Stimulated activated CD4-positive, alpha-beta T cell treated with anti-CD3 and anti-CD28 coated beads, TNF-alpha, amount 100 ng/mL, for 48 hours (primary cell): ENCODE measurements around the gene RPLP2.

Experiments
- DNase-seq, 3 donors: peaks; one replicate each; pipeline ENCODE4 v3.0.0-alpha.2; 2020; ENCODE audit warnings: low read depth in 3 of 3

The RPLP2 gene

GRCh38 chr11:809287-810039 lies at the start of gene RPLP2:
Gene RPLP2, plus strand, starts transcription at chr11:809967. Its CDS starts 268 bp downstream, at chr11:810235.
- peak; percentile 96 to 97 (median 97) for DNase-seq

GRCh38 chr11:760236-760635 lies 49.5 kb upstream of the RPLP2 start:
- no peak for DNase-seq

- DNase-seq: no peak
Measured at GRCh38 chr11:761526-762108, 48.1 kb upstream of the RPLP2 start.

- no peak for DNase-seq
Measured at GRCh38 chr11:762421-763072, 47.2 kb upstream of the RPLP2 start.

- DNase-seq: no peak
Measured at GRCh38 chr11:763073-763463, 46.7 kb upstream of the RPLP2 start.

GRCh38 chr11:763549-764321 lies 46.0 kb upstream of the RPLP2 start:
- no peak for DNase-seq

GRCh38 chr11:764322-765024 lies 45.3 kb upstream of the RPLP2 start:
- DNase-seq: no peak

- DNase-seq: peak in 1 of 3 donors; percentile 47
Measured at GRCh38 chr11:765025-765801, 44.6 kb upstream of the RPLP2 start.

- DNase-seq: no peak
Measured at GRCh38 chr11:765802-766091, 44.0 kb upstream of the RPLP2 start.

- DNase-seq: no peak
Measured at GRCh38 chr11:766106-766935, 43.4 kb upstream of the RPLP2 start.

- DNase-seq: no peak
Measured at GRCh38 chr11:766936-767210, 42.9 kb upstream of the RPLP2 start.

- DNase-seq: no peak
Measured at GRCh38 chr11:767238-767637, 42.5 kb upstream of the RPLP2 start.

GRCh38 chr11:769887-770641 lies 39.7 kb upstream of the RPLP2 start:
- no peak for DNase-seq

- DNase-seq: no peak
Measured at GRCh38 chr11:770642-771616, 38.8 kb upstream of the RPLP2 start.

GRCh38 chr11:771617-772204 lies 38.1 kb upstream of the RPLP2 start:
- DNase-seq: no peak

- DNase-seq: no peak
Measured at GRCh38 chr11:772429-773390, 37.1 kb upstream of the RPLP2 start.

GRCh38 chr11:773425-773824 lies 36.3 kb upstream of the RPLP2 start:
- DNase-seq: no peak
